Measurements from ENCODE around the gene APOL2.
"Not testable (repeated sequence)": the region's sequence is repeated elsewhere in the genome, so short reads cannot be mapped to it uniquely, and the experiment has no call there.

The APOL2 gene

GRCh38 chr22:36263216-36263673, 23.9 kb upstream of the APOL2 start:
- DNase-seq (ENCODE audit: low spot score) = not testable (repeated sequence)

DNA sequence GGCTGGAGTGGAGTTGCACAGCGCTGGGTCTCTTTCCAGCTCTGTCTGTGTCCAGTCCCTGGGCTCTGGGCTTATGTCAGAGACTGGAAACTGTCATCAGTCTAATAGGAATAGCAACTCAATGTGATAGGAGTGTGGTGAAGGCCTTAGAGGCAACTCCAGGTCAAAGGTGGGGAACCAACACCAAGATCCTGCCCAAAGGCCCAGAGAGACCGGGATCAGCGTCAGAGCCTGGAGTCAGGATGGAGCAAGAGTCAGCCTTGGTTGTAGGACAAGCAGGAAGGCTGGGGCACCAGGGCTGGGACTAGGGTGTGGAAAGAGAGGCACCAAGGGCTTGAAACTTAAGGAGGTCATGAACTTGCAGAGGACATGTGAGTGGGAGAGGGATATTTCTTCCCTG, 23.0 kb upstream of the APOL2 start:
- DNase-seq (ENCODE audit: low spot score) = not testable (repeated sequence)

DNA sequence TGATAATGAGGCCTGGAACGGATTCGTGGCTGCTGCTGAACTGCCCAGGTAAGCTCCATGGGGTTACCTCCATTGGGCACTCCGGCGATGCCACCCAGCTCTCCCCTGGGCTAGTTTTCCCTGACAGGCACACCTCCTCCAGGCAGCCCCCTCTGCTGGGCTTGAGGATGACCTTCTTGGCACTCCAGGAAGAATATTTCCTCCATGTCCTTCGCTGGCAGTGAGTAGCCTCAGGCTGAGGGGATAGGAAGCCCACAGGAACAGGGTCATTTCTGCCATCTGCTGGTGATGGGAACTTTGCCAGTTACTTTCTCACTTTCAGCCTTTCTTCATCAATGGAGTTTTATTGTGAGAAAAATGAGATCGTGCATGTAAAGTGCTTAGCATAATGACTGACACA, 22.3 kb upstream of the APOL2 start:
- DNase-seq (ENCODE audit: low spot score) = not testable (repeated sequence)

DNA sequence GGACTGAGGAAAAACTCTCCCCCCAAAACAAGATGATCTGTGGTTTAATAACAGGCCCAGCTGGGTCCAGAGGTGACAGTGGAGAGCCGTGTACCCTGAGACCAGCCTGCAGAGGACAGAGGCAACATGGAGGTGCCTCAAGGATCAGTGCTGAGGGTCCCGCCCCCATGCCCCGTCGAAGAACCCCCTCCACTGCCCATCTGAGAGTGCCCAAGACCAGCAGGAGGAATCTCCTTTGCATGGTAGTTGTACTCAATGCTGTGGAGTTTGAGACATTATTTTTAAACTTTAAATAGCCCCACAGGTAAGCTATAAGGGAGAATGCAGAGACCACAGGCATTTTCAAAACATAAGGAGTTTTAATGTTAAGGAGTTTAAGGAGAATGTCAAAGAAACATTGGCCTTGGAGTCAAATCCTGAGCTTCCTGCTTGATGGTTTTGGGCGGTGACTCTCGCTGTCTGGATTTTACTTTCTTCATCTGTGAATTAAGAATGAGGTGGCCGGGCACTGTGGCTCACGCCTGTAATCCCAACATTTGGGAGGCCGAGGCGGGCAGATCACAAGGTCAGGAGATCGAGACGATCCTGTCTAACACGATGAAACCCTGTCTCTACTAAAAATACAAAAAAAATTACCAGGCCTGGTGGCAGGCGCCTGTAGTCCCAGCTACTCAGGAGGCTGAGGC, 20.4 kb upstream of the APOL2 start:
- no peak for DNase-seq (ENCODE audit: low spot score)

GRCh38 chr22:36258701-36259614, 19.6 kb upstream of the APOL2 start:
- DNase-seq (ENCODE audit: low spot score) = no peak

GRCh38 chr22:36257948-36258670, 18.8 kb upstream of the APOL2 start:
- no peak for DNase-seq (ENCODE audit: low spot score)

GRCh38 chr22:36257308-36257707, 18.0 kb upstream of the APOL2 start:
- DNase-seq (ENCODE audit: low spot score) = no peak

DNA sequence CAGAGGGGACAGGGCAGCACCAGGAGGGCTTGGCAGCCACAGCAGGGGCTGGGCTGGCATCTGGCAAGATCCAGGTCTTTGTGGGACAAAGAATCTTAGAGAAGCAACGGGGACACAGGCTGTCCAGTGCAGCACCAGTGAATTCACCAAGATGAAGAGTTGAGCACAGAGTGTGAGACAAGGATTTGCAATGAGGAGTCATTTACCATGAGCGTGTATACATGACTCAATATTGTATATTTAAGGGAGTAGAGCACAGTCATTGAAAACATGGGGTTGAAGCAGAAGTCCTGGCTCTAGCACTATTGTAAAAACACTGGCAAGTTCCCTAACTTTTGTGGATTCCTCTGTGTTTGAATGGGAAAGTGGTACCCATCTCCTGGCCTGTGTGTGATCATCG, 17.2 kb upstream of the APOL2 start:
- DNase-seq (ENCODE audit: low spot score) = no peak

DNA sequence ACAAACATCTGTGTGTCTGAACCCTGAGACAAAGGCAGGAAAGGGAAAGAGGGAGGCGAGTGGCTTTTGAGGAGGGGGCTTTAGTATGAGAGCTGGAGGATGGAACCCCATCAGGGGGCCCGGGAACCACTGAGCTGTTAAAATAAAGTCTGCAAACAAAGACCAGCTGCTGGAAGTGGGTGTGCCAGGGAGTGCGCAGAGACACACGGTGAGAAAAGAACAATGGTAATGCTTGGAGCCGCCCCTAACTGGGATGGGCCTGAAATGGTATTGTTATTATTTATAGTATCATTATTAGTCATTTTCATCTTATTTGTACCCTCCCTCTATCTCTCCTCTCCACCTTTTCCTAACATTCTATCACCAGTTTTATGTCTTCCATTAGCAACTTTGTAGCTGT, 16.2 kb upstream of the APOL2 start:
- DNase-seq (ENCODE audit: low spot score) = not testable (repeated sequence)

- DNase-seq (ENCODE audit: low spot score) = no peak
Observed at GRCh38 chr22:36253523-36254490, 14.5 kb upstream of the APOL2 start.

- peak; percentile 62 for DNase-seq (ENCODE audit: low spot score)
Observed at GRCh38 chr22:36252754-36253522, 13.6 kb upstream of the APOL2 start, which contains the start of gene APOL1. Gene APOL1, plus strand, starts transcription at chr22:36253133. Its CDS starts 1,823 bp downstream, at chr22:36254956.

DNA sequence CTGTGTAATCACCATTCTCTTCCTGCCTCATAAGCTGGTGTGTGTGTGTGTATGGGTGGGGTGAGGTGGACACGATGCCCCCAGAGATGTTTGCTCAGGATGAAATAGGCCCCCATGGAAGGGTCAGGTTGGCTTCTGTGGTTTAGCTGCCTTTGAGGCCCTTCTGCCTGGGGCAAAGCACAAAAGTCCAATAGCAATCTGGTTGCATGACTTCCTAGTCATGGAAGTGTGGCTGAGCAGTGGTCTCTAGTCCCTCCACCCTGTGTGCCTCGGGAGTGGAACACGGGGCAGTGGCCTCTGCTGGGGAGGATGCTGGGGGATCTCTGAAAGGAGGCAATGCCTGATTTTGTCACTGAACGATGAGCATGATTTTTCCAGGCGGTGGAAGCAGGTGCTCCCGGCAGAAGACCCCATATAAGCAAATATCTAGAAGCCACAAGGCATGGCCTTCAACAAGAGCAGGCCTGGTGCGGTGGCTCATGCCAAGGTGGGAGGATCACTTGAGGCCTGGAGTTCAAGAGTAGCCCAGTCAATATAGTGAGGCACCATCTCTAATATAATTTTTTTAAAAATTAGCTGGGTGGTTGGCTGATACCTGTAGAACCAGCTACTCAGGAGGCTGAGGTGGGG, 12.8 kb upstream of the APOL2 start:
- DNase-seq (ENCODE audit: low spot score) = not testable (repeated sequence)

GRCh38 chr22:36250292-36250960, 11.1 kb upstream of the APOL2 start:
- DNase-seq (ENCODE audit: low spot score) = not testable (repeated sequence)

GRCh38 chr22:36249160-36249559, 9.8 kb upstream of the APOL2 start:
- DNase-seq (ENCODE audit: low spot score) = no peak

GRCh38 chr22:36247955-36248354, 8.6 kb upstream of the APOL2 start:
- DNase-seq (ENCODE audit: low spot score) = no peak

- DNase-seq (ENCODE audit: low spot score) = no peak
Observed at GRCh38 chr22:36246718-36247117, 7.4 kb upstream of the APOL2 start.

DNA sequence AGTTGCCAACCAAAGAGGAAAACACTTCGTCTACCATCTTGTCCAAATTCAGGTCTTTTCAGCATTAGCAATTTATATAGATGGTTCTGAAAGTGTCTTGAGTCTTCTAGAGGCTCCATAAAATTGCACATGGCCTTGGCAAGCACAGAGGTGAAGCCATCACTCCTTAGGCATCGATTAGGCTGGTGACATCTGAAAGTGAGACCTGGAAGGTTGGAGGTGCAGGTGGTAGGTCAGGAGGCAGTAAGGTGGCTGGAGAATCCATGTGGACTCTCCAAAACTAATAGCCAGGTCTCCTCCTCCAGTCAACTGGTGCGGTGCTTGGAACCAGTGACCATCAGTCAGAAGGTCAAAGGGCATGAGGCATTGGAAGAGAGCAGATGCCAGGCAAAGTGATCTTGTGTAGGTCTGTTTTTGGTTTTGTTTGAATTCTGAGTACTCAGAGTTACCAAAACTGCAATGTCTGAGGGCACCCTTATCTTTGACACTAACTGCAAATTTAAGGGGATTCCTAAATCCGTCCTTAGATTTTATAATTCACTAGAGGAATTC, 6.6 kb upstream of the APOL2 start:
- DNase-seq (ENCODE audit: low spot score) = no peak

DNA sequence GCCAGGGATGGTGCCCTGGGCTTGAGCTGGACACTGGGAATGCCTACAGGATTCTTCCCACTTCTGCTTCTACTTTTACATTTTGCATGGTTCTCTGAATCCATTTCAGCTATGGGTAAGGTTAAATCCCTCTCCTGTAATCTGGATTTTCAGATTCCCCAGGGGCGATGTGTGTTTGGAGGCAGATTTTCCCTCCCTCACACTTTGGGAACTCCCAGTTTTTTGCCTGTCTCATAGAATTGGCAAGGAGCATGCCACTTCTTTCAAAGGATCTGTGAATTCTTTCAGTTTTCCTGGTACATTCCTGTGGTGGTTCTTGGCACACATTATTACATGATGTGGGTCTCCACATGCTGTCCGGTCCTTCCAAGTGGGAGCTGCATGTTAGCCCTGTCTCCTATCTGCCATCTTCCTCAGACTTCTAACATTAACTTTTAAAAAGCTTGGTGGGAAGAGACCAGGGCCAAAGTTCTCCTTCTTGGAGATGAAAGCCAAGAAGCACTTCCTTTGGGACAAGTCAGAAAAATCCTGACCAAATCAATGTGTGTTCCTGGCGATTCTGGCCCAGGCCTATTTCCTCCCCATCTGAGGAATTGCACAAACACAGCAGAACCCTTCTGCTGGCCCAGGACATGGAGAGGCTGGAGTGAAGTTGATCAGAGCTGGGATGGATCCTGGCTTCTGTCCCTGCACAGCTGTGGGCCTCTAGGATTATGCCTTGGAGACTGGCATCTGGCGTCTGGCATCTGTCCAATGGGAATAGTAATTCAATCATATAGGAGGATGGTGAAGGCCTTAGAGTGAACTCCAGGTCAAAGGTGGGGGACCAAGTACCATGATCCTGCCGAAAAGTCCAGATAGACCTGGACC, 5.4 kb upstream of the APOL2 start:
- no peak for DNase-seq (ENCODE audit: low spot score)

Data from AG08396 (cell line).